ENCODE results near the gene CADPS2.

Gene CADPS2

GRCh38 chr7:122768827-122769226 lies 117.4 kb downstream of the CADPS2 start:
- no peak for DNase-seq (ENCODE audit: low spot score)

GRCh38 chr7:122767339-122767738 lies 118.9 kb downstream of the CADPS2 start:
- DNase-seq (ENCODE audit: low spot score): no peak

- DNase-seq (ENCODE audit: low spot score): no peak
These were observed 119.7 kb downstream of the CADPS2 start for GRCh38 chr7:122766593-122766992.

- DNase-seq (ENCODE audit: low spot score): no peak
These were observed 121.4 kb downstream of the CADPS2 start for GRCh38 chr7:122764902-122765301.

- no peak for DNase-seq (ENCODE audit: low spot score)
These were observed 122.2 kb downstream of the CADPS2 start for GRCh38 chr7:122764020-122764419.

GRCh38 chr7:122762071-122762470 lies 124.2 kb downstream of the CADPS2 start:
- no peak for DNase-seq (ENCODE audit: low spot score)

- no peak for DNase-seq (ENCODE audit: low spot score)
These were observed 127.8 kb downstream of the CADPS2 start for GRCh38 chr7:122758501-122758900.

GRCh38 chr7:122756860-122757259 lies 129.4 kb downstream of the CADPS2 start:
- DNase-seq (ENCODE audit: low spot score): no peak

GRCh38 chr7:122755696-122756095 lies 130.6 kb downstream of the CADPS2 start:
- no peak for DNase-seq (ENCODE audit: low spot score)

- no peak for DNase-seq (ENCODE audit: low spot score)
These were observed 133.7 kb downstream of the CADPS2 start for GRCh38 chr7:122752583-122752982.

- DNase-seq (ENCODE audit: low spot score): no peak
These were observed 135.9 kb downstream of the CADPS2 start for GRCh38 chr7:122750389-122750788.

GRCh38 chr7:122748195-122748594 lies 138.1 kb downstream of the CADPS2 start:
- DNase-seq (ENCODE audit: low spot score): no peak

- DNase-seq (ENCODE audit: low spot score): no peak
These were observed 139.3 kb downstream of the CADPS2 start for GRCh38 chr7:122746948-122747347.

- DNase-seq (ENCODE audit: low spot score): no peak
These were observed 143.0 kb downstream of the CADPS2 start for GRCh38 chr7:122743211-122743610.

GRCh38 chr7:122738947-122739346 lies 147.3 kb downstream of the CADPS2 start:
- DNase-seq (ENCODE audit: low spot score): no peak

GRCh38 chr7:122736183-122736582 lies 150.1 kb downstream of the CADPS2 start:
- no peak for DNase-seq (ENCODE audit: low spot score)

GRCh38 chr7:122727759-122728158 lies 158.5 kb downstream of the CADPS2 start:
- no peak for DNase-seq (ENCODE audit: low spot score)

GRCh38 chr7:122727354-122727753 lies 158.9 kb downstream of the CADPS2 start:
- no peak for DNase-seq (ENCODE audit: low spot score)

GRCh38 chr7:122726881-122727280 lies 159.4 kb downstream of the CADPS2 start:
- DNase-seq (ENCODE audit: low spot score): no peak

GRCh38 chr7:122724366-122724765 lies 161.9 kb downstream of the CADPS2 start:
- no peak for DNase-seq (ENCODE audit: low spot score)

- no peak for DNase-seq (ENCODE audit: low spot score)
These were observed 167.2 kb downstream of the CADPS2 start for GRCh38 chr7:122719010-122719578.

- no peak for DNase-seq (ENCODE audit: low spot score)
These were observed 168.7 kb downstream of the CADPS2 start for GRCh38 chr7:122717356-122718089.

GRCh38 chr7:122715183-122715582 lies 171.1 kb downstream of the CADPS2 start:
- no peak for DNase-seq (ENCODE audit: low spot score)

- no peak for DNase-seq (ENCODE audit: low spot score)
These were observed 175.3 kb downstream of the CADPS2 start for GRCh38 chr7:122710916-122711315.

Measured in AG08395 (cell line).